Transverse colon (tissue), 4 donors: ENCODE measurements around the gene SMYD3. TPM values are rescaled to one million over a fixed set of nuclear protein-coding genes. Genes with fewer than 3 reads are reported as not detected.

ENCODE experiments used
- DNase-seq: peaks from one replicate; pipeline ENCODE4 v3.0.0-alpha.2; 2019
- H3K27ac ChIP-seq, 4 donors: fragments of 200-600 bp; sonication (generic); 2 replicates each; pipeline ENCODE4 v1.5.1; 2016 to 2018; ENCODE audit warnings: inconsistent platforms in 4 of 4
- H3K27me3 ChIP-seq: fragments of 200-600 bp; sonication (generic); 2 replicates; pipeline ENCODE4 v1.5.1; 2017; ENCODE audit warnings: inconsistent platforms
- H3K36me3 ChIP-seq, 4 donors: fragments of 200-600 bp; sonication (generic); 2 replicates each; pipeline ENCODE4 v1.5.1; 2017 to 2019; ENCODE audit warnings: inconsistent platforms in 4 of 4
- H3K4me1 ChIP-seq, 4 donors: fragments of 200-600 bp; sonication (generic); 2 replicates each; pipeline ENCODE4 v1.5.1; 2017 to 2020; ENCODE audit warnings: inconsistent platforms in 4 of 4
- H3K4me3 ChIP-seq, 4 donors: fragments of 200-600 bp; sonication (generic); 1 replicate in 1 of 4; 2 replicates in 3 of 4; pipeline versions ENCODE4 v1.5.1 to v1.6.1; 2017 to 2019; ENCODE audit warnings: inconsistent platforms in 4 of 4
- H3K9me3 ChIP-seq, 2 donors: fragments of 200-600 bp; sonication (generic); 2 replicates each; pipeline ENCODE4 v1.5.1; 2017 to 2019; ENCODE audit warnings: inconsistent platforms in 2 of 2
- CTCF ChIP-seq, 5 experiments: fragments of 200-600 bp in 3 of 5; fragments of 450-650 bp in 2 of 5; sonication (generic) in 3 of 5; IDR thresholded peaks; 1 replicate in 2 of 5; 2 replicates in 3 of 5; pipeline ENCODE4 v1.5.1; 2016 to 2017; ENCODE audit warnings: antibody characterized with exemption in 5 of 5, inconsistent platforms in 3 of 5, mild to moderate bottlenecking in 2 of 5, moderate library complexity in 1 of 5
- EP300 ChIP-seq: sonication (generic); formaldehyde crosslinking; IDR thresholded peaks from one replicate; pipeline ENCODE4 v1.6.1; 2017; ENCODE audit warnings: antibody characterized with exemption, low read depth
- POLR2A ChIP-seq: fragments of 450-650 bp; IDR thresholded peaks from one replicate; pipeline ENCODE4 v1.6.1; 2016; ENCODE audit warnings: antibody characterized with exemption, mild to moderate bottlenecking, moderate library complexity
- POLR2AphosphoS5 ChIP-seq, 3 donors: sonication (generic); formaldehyde crosslinking; IDR thresholded peaks; one replicate each; pipeline ENCODE4 v1.6.1; 2016; ENCODE audit warnings: antibody characterized with exemption in 3 of 3
- WGBS, 2 donors: methylation state at CpG; one replicate each; pipeline ENCODE4 v1.1.5; 2018; ENCODE audit warnings: low coverage in 1 of 2; 5-methylcytosine and 5-hydroxymethylcytosine counted together
- in situ Hi-C, 4 donors: fragments of 200-750 bp; cut with MboI; loops; one replicate each; pipeline versions ENCODE4 v1.15.0 to v1.15.1; 2017; ENCODE audit warnings: low sequenced_read_pairs in 3 of 4, low pct_ligation_motif_present in 1 of 4, low pct_unique_long_range_greater_than_20kb in 1 of 4
- intact Hi-C: fragments of 100-400 bp; cut with DNase I; formaldehyde crosslinking; loops from one replicate; pipeline ENCODE4 v1.15.1; 2023; ENCODE audit warnings: low total_unique reads
- total RNA-seq, 4 donors: library from RNA; depleted of rRNA; stranded (reverse); fragments of >200 nt; gene quantifications; one replicate each; pipeline ENCODE4 v1.1.0, GENCODE V29; 2016

The SMYD3 gene
- total RNA-seq, 4 donors from 2014 or later = 10.5 to 31.3 (median 25.8) TPM

- Histone ChIP-seq H3K27me3 (no peaks in the 10 kb centered on the region), H3K9me3 (no peaks in the 10 kb centered on the region), H3K4me1 (no peaks in the 10 kb centered on the region), H3K27ac (no peak overlapping the region), H3K4me3 (no peak overlapping the region), H3K36me3 (no peaks in the 10 kb centered on the region)
- no peak for TF ChIP-seq CTCF (IDR thresholded peaks at IDR 0.05)
- TF ChIP-seq POLR2AphosphoS5 (IDR thresholded peaks at IDR 0.05) = no peak
- WGBS, 2 donors = 83 to 91% methylated on average over 2 to 3 of the region's 3 CpGs
- intact Hi-C loops = no loop called here
- in situ Hi-C loops = no loop called here
- no peak for DNase-seq
These were observed 197.7 kb downstream of the SMYD3 start for GRCh38 chr1:246309247-246309884.

GRCh38 chr1:246308533-246309075 lies 198.5 kb downstream of the SMYD3 start:
- in situ Hi-C loops (no loop called here), intact Hi-C loops (no loop called here)
- 90 to 96% methylated on average over 2 to 3 of the region's 3 CpGs for WGBS, 2 donors
- H3K36me3 ChIP-seq = no peaks in the 10 kb centered on the region
- H3K4me1 ChIP-seq = no peaks in the 10 kb centered on the region
- no peak overlapping the region for H3K27ac ChIP-seq
- H3K27me3 ChIP-seq = no peaks in the 10 kb centered on the region
- no peak for TF ChIP-seq EP300
- no peak for TF ChIP-seq CTCF (IDR thresholded peaks at IDR 0.05)
- no peak for TF ChIP-seq POLR2AphosphoS5 (IDR thresholded peaks at IDR 0.05)
- no peak for TF ChIP-seq POLR2A
- no peaks in the 10 kb centered on the region for H3K9me3 ChIP-seq
- no peak overlapping the region for H3K4me3 ChIP-seq
- no peak for DNase-seq

GRCh38 chr1:246306415-246307037 lies 200.6 kb downstream of the SMYD3 start:
- DNase-seq = no peak
- no peak overlapping the region for H3K4me3 ChIP-seq
- no peaks in the 10 kb centered on the region for H3K4me1 ChIP-seq
- H3K36me3 ChIP-seq = no peaks in the 10 kb centered on the region
- H3K27ac ChIP-seq = no peak overlapping the region
- 62 to 65% methylated on average over 3 of the region's 3 CpGs for WGBS, 2 donors
- TF ChIP-seq POLR2A = no peak
- TF ChIP-seq EP300 = no peak
- no peak for TF ChIP-seq CTCF (IDR thresholded peaks at IDR 0.05)
- TF ChIP-seq POLR2AphosphoS5 (IDR thresholded peaks at IDR 0.05) = no peak
- intact Hi-C loops = no loop called here
- no peaks in the 10 kb centered on the region for H3K9me3 ChIP-seq
- in situ Hi-C loops = no loop called here
- H3K27me3 ChIP-seq = no peaks in the 10 kb centered on the region

DNA sequence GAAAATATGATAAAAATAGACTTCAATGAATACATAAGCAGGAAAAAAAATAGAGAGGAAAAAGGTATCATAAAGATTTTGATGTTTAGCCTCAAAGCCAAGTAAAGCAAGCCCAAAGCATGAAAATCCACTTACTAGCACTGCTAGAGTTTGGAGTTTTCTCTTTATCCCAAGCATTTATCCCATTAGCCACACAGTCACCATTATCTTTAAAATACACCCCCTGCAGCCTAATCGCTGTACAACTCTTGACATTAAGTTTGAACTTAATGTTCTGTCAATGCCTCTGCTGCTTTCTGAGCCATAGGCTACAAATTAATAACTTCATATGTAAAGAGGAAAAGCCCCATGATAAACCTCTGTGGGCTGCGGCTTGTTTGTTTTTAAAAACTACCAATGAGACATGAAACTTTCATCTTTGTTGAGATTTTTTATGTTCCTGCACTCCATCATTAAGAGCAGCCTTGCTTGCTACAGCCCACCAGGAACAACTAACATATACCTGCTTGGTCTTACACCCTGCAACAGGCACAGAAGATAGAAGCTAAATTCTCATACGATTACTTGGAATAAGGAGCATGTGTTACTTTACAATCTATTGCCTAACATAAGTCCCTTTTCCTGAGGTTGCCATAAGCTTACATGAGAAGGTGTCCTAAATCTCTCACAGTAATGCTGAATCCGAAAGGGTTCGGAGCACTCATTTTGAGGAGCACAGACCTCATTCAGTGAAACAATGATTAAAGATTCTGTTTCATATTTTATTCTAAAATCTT lies 202.4 kb downstream of the SMYD3 start:
- no peak overlapping the region for H3K27ac ChIP-seq
- no peaks in the 10 kb centered on the region for H3K27me3 ChIP-seq
- DNase-seq = no peak
- WGBS, 2 donors = 93 to 96% methylated on average over 4 to 5 of the region's 5 CpGs
- in situ Hi-C loops = no loop called here
- no peak for TF ChIP-seq EP300
- H3K36me3 ChIP-seq = no peaks in the 10 kb centered on the region
- intact Hi-C loops = no loop called here
- H3K9me3 ChIP-seq = no peaks in the 10 kb centered on the region
- no peak overlapping the region for H3K4me3 ChIP-seq
- H3K4me1 ChIP-seq = peaks cover 0 to 3% (median 0%) of the 10 kb centered on the region in 4 donors
